Activated CD4-positive, alpha-beta T cell treated with anti-CD3 and anti-CD28 coated beads, Interleukin-2, amount 50 U/mL, for 16 hours (primary cell): ENCODE measurements around the gene RABGAP1L.
"Not testable (repeated sequence)": the region's sequence is repeated elsewhere in the genome, so short reads cannot be mapped to it uniquely, and the experiment has no call there.

Source experiments
- DNase-seq: peaks from one replicate; pipeline ENCODE4 v3.0.0-alpha.2; 2020

Gene RABGAP1L

DNA sequence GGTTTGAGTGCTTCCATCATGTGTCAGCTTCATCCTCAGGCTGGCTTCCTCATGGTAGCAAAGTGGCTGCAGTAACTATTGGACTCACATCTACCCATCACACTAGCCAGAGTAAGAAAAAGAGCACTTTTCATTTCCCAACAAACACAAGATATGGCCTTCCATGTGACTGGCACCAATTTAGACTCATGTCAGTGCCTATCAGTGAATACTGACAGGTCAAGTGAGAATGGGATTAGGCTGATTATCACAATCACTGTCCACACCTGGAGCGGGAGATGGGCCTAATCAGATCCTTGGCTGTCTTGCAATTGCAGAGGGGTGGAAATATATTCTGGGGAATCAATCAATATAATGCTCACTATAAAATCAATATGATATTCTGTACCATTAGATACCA, 2.9 kb upstream of the RABGAP1L start:
- no peak for DNase-seq

DNA sequence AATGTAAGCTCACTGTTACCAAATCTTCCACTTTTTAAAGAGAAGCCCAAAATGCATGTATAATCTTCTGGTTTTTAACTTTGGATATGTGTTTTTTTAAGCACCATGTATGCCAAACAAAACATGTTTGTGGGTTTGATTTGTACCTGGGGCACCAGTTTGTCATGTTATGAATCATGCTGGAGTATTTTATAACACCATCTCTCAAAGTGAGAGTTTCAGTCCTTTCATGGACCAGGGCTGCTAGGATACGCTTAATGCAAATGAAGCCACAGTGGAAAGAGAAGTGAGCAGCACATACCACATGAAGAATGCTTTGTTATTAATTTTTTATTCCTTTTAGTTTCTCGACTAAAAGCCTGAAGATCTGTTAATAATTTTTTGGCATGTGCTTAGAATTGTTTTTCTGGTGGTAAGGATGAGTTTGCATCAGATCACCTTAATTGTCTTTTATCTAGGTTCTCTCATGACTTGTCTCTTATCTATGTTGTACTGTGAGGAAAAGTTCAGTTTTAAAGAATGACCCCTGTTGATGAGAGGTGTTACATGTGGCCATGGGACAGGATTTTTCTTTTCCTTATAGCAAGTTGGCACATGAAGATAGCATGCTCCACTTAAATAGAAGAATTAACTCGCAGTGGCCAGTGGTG, 2.0 kb upstream of the RABGAP1L start:
- peak; percentile 94 for DNase-seq

DNA sequence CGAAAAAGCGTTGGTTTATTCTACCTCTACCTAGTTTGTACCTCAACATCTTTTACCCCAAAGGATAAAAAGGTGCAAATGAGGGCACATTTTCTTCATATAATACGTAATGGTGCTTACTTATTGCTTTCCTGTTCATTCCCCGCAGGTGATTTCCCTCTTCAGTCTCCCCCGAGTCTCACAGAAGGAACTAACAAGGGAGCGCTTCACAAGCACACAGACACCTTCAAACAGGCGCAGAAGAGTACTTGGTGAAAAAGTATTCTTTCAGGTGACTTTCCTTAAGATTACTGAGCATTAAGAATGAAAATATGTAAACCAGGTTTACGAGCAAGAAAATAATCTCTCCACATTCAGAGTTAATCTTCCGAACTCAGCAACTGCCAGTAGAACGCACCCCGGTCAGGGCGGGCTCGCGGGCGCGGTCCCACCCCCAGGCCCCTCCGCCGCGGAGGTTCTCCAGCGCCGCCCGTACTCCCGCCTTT, 511 bp upstream of the RABGAP1L start:
- no peak for DNase-seq

DNA sequence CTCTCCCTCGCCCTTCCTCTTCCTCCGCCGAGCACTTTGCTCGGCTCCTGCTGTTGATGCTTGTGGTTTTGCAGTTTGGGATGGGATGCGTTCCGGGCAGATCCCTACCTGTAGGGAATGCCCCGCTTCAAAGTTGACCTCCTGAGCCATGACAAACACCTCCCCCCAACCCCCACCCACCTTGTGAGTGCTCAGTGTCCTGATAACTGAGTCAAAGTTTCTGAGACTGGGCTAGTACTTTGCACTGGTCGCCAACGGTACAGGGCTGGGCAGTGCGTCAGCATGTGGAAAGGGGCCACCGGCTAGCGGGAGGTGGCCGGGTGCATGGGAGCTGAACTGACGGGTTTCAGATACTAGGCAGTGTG, 771 bp downstream of the RABGAP1L start:
- no peak for DNase-seq

DNA sequence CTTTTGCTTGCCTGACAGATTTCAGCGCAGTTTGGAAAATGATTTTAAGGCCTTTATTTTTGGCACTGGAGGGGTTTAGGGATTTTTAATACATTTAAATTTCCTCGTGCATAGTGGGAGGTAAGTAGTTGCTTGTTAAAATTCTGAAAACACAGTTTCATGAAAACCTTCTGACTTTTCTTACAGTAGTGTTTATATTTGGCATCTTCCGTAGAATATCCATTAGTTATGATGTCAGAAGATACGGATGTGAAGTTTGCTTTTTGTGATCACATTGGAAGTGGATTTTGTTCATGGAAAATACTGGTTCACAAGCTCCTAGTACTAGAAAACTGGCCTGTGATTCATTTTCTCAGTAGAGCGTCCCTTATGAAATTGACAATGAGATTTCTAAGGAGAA, 1.3 kb downstream of the RABGAP1L start:
- no peak for DNase-seq

DNA sequence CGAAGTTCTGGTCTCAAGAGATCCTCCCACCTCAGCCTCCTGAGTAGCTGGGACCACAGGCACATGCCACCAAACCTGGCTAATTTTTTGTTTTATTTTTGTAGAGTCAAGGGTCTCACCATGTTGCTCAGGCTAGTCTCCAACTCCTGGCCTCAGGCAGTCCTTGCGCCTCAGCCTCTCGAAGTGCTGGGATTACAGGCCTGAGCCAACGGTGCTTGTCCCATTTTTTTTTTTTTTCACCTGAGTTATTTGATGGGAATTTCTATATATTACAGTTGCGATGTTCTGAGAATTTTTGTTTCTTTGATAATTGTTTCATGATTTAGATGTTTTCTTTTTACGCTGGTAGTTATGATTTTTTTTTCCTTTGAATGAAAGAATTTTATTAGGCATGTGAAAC, 2.5 kb downstream of the RABGAP1L start:
- no peak for DNase-seq

DNA sequence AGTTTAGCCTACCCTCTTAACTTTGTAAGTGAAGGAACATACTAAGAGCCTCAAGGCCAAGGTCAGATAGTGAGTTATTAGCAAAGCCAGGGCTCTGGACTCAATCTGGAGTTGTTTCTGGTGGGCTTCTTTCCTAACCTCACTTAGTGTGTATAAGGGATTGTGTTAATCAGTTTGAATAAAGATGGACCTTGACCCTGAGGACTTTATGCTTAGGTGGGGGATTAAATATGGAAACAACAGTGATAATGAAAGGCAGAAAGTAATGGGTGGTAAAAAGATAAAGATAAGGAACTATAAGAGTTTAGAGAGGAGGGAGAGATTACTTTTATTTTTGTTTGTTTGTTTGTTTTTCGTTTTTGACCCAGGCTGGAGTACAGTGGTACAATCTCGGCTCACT, 5.5 kb downstream of the RABGAP1L start:
- DNase-seq = no peak

DNA sequence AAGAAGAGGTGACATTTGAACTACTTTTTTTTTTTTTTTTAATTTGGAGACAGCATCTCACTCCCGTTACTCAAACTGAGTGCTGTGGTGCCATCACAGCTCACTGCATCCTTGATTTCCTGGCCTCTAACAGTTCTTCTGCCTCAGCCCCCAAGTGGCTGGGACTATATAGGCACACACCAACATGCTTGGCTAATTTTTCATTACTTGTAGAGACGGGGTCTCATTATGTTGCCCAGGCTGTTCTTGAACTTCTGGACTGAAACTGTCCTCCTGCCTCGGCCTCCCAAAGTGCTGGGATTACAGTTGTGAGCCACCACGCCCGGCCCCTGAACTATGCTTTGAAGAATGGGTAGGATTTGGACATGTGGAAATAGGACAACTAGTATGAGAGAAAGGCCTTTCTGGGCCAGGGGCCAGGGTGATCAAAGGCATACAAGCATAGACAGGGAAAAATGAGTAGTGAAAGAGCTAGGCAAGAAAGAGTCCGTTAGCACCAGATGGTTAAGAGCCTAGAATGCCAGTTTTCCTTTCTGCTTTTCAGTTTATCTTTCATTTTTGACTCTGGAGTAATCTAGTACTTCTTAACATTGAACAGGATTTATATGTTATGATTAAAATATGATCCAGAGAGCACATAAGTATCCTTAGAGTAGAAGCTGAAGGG, 6.3 kb downstream of the RABGAP1L start:
- DNase-seq = no peak

DNA sequence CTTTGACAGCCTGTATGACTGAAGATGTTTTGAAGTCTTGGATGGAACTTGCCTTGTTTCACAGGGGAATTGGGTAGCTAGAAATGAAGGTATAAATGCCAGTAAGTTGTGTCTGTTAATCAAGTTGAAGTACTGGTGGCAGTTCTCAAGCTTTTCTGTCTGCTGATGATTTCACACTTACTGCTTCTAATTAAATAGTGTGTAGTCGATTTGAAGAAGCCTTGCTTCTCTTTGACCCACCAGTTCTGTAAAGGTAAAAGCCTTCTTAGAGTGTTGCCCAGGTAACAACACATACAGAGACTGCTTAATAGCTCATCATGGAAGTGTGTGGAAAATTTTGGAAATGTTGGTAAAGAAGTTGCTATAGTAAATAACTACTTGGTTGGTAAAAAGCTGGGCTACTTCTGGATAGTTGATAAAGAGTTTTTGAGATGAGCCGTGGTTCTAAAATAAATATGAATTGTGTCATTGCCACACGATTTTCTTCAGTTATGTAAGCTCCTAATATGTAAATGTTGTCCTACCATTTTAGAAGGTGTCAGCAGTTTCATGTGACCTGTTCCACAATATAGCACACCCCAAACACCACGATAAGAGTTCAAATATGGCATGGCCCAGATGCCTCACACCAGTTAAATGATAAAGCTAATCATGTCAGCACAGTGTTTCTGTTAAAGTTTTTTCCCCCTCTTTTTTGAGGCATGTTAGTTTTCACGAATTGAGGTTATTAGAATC, 7.4 kb downstream of the RABGAP1L start:
- DNase-seq = no peak

DNA sequence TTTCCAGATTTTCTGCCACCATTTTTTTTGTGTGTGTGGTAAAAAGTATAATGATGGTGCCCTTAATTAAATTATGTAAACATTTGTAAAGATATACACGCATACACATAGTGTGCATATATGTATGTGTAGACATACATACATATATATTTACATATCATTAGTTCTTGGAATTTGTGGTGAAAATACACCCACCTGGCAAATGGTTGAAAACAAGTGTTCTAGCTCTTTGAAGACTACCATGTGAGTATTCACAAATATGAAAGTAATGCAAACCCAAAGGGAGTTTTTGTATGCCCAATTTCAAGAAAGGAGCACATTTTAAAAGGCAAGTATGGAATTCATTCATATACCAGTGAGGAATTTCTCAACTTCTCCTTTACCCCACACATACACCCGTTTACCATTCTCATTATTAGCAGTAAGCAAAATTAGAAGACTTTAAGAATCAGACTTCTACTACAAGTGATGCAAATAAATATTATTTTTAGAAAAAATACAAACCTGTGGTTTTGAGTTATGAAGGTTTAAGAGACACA, 8.0 kb downstream of the RABGAP1L start:
- no peak for DNase-seq

DNA sequence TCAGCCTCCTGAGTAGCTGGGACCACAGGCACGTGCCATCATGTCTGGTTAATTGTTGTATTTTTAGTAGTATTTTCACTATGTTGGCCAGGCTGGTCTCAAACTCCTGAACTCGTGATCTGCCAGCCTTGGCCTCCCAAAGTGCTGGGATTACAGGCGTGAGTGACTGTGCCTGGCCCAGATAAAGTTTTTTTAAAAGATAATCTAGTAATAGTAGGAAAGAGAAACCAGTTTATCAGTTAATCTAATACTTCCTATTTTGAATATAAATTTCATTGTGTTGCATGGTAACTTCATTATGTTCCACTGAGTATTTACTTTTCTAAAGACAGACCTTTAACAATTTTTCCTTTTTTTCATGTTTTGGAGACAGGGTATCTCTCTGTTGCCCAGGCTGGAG, 10.0 kb downstream of the RABGAP1L start:
- no peak for DNase-seq

DNA sequence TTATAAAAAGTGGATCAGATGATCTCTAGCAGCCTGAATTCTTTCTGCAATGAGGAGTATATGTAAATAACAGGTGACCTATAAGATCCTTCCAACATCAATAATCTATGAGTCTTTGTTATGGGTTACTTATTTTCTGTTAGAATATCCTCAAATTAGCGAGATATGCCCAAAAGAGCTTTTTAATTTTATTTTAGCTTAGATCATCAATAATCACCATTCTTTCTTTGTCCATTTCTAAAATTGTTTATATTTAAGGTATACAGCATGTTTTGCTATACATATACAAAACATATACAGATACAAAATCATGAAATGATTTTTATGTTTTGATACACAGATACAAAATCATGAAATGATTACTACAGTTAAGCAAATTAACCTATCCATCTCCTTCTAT, 11.8 kb downstream of the RABGAP1L start:
- DNase-seq = no peak

DNA sequence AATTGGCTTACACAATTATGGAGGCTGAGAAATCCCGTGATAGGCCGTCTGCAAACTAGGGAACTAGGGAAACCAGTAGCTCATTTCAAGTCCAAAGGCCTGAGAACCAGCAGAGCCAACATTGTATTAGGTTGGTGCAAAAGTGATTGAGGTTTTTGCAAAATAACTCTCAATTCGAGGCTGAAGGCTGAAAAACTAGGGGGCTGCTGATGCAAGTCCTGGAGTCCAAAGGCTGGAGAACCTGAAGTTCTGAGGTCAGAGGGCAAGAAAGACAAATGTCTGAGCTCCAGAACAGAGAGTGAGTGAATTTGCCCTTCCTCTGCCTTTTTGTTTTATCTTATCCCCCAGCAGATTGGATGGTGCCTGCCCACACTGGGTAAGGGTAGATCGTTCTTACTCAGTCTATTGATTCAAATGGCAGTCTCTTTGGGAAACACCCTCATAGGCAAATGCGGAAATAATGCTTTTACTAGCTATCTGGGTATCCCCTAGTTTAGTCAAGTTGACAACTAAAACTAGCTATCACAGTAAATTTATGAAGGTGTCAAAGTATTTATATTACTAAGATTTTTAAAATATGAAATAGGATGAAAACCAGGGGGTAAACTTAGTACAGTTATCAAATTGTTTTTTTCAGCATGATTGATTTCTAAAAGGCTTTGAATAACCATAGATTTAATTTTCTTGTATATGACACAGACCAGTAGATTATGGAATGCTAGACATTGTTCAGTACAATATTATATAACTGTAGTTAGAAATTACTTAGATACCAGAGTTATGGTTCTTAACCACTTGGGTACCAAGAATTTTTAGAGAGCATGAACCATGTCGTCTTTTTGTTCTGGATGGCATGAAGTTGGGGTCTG, 15.4 kb downstream of the RABGAP1L start:
- peak; percentile 74 for DNase-seq

DNA sequence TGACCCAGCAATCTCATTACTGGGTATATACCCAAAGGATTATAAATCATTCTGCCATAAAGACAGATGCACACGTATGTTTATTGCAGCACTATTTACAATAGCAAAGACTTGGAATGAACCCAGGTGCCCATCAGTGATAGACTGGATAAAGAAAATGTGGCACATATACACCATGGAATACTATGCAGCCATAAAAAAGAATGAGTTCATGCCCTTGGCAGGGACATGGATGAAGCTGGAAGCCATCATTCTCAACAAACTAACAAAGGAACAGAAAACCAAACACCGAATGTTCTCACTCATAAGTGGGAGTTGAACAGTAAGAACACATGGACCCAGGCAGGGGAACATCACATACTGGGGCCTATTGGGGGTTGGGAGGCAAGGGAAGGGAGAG, 19.1 kb downstream of the RABGAP1L start:
- DNase-seq = not testable (repeated sequence)

DNA sequence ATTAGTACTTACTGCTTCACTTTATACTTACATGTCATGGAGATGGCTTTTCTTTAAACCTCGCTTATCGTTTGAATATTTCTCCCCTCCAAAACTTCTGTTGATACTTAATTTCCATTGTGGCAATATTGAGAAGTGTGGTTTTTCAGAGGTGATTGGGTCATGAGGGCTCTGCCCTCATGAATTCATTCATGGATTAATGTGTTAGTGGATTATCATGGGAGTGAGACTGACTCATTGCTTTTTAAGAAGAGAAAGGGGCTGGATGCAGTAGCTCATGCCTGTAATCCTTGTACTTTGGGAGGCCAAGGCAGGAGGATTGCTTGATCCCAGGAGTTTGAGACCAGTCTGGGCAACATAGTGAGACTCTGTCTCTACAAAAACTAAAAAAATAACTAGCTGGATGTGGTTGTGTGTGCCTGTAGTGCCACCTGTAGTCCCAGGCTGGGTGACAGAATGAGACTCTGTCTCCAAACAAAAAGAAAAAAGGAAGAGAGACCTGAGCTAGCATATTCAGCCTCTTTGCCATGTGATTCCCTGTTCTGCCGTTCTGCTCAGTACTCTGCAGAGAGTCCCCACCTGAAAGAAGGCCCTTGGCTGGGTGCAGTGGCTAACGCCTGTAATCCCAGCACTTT, 30.2 kb downstream of the RABGAP1L start:
- DNase-seq = no peak

DNA sequence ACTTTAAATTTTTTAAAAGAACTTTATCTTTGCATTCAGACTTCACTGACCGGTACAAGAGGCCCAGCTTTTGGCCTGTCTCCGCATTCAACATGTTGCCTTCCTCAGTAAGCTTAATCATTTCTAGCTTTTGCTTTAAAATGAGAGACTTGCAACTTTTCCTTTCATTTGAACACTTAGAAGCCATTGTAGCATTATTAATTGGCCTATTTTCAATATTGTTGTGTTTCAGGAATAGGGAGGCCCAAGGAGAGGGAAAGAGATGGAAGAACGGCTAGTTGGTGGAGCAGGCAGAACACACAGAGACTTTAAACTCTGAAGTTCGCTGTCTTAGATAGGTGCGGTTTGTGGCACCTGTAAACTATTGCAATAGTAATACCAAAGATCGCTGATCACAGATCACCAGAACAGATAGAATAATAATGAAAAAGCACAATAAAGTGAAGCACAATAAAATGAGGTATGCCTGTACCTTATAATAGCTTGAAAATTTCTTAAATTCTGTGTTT, 31.4 kb downstream of the RABGAP1L start:
- no peak for DNase-seq

DNA sequence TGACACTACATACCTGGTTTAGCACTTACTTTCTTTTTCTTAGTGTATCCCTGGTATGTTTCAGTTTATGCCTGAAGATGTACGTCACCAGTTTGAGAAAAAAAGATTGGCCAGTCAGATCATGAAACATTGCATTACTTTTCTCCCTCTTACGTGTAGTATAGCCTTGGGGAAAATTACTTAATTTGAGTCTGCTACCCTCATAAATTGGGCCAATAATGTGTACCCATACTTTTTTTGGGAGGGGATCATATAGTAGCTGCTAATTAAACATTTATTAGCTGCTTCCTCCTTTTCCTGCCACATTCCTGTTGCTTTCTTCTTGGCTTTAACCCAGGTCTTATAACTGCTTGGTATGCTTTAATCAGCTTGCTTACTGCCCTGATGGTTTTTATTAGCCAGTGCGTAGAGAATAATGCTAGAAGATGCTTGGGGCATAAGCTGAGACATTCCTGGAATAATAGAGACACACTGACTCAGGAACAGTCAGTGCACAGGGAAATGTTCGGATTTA, 32.1 kb downstream of the RABGAP1L start:
- no peak for DNase-seq

DNA sequence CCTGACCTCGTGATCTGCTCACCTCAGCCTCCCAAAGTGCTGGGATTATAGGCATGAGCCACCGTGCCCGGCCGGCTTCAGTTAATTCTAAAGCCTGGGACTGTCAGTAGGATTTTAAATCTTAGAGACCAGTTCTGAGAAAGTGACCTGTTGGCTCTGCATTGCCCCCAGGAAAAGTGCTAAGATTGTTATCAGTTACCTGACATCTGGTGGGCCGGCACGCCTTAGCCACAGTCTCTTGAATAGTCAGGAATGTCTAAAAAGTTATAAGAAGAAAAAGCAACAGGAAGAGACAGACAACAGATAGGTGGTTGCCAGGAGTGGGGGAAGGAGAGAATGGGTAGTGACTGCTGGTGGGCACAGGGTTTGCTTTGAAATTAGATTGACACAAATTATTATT, 35.1 kb downstream of the RABGAP1L start:
- no peak for DNase-seq

DNA sequence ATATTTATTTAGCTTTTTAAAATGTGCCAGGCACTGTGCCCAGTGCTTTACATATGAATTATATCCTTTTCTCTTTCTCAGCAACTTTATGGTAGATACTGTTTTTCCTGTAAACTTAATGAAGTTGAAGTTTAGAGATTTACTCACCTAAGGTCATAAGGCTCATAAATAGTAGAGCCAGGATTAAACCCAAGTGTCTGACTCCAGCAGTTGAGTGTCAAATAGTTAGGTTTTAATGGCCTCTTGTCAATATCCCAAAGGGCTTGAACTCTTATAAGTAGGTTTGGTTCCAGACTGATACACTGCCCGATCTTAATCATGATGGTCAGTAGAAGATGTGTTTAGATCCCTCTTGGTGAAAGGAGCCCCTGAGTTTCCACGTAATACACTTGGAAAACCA, 37.8 kb downstream of the RABGAP1L start:
- DNase-seq = no peak

DNA sequence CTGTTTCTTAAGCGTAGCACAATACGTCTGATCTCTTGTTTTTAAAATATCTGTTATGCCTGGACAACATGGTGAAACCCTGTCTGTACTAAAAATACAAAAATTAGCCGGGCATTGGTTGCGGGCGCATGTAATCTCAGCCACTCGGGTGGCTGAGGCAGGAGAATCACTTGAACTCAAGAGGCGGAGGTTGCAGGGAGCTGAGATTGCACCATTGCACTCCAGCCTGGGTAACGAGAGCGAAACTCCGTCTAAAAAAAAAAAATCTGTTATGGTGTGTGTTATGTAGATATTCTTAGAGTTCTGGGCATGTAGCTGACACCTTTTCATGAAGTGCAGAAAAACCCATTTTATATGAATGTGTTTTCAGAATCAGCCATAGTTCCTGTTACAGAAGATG, 38.2 kb downstream of the RABGAP1L start:
- DNase-seq = no peak

DNA sequence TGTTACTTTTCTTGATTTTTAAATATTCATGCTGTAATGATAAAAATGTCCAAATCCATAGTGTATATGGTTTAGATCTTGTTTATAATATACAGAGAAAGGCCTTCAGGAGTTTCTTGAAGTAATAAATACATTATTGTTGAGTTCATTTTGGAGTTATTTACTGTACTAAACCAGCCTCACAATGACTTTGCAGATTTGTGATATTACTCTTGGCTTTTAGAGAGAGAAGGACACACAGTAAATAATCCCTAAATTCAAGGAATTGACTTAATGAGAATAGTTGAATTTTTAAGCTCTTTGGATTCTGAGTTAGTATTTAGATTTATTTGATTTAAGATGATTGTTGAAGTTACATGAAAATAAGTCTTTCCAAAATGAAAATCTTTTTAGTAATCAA, 38.9 kb downstream of the RABGAP1L start:
- no peak for DNase-seq

DNA sequence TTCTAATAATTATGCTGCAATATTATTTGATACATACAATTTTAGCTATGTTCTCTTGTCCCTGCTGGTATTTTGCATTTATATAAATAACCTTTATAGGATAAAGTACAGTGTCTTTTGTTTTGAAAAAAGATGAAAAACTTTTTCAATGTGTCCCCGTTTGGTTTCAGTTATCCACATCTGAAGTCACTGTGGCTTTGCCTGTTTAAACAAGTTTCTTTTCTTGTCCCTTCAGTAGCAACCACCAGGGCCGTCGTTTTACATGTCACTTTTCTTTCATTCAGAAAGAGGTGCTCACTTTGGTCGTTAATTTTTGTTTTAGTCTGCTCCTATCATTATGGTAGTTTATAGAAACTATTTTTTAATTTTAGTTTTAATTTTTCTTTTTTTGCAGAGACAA, 41.4 kb downstream of the RABGAP1L start:
- DNase-seq = no peak
